Transverse colon (tissue), 4 donors: ENCODE results near the gene MEAF6.

Experiments used
- CTCF ChIP-seq, 5 experiments: fragments of 200-600 bp in 3 of 5; fragments of 450-650 bp in 2 of 5; sonication (generic) in 3 of 5; IDR thresholded peaks; 1 replicate in 2 of 5; 2 replicates in 3 of 5; pipeline ENCODE4 v1.5.1; 2016 to 2017; ENCODE audit warnings: antibody characterized with exemption in 5 of 5, inconsistent platforms in 3 of 5, mild to moderate bottlenecking in 2 of 5, moderate library complexity in 1 of 5
- POLR2A ChIP-seq: fragments of 450-650 bp; IDR thresholded peaks from one replicate; pipeline ENCODE4 v1.6.1; 2016; ENCODE audit warnings: antibody characterized with exemption, mild to moderate bottlenecking, moderate library complexity
- POLR2AphosphoS5 ChIP-seq, 3 donors: sonication (generic); formaldehyde crosslinking; IDR thresholded peaks; one replicate each; pipeline ENCODE4 v1.6.1; 2016; ENCODE audit warnings: antibody characterized with exemption in 3 of 3

- TF ChIP-seq POLR2A (no peak), POLR2AphosphoS5 (IDR thresholded peaks at IDR 0.05) (no peak), CTCF (IDR thresholded peaks at IDR 0.05) (no peak)
These were observed 38.5 kb downstream of the MEAF6 start for GRCh38 chr1:37476087-37476452.
